AG10803 (cell line): Measurements from ENCODE around the gene RAPGEF6.

Experiments used
- DNase-seq: peaks from one replicate; pipeline ENCODE4 v3.0.0; 2010; ENCODE audit warnings: low read depth
- H3K4me3 ChIP-seq: 2 replicates; pipeline ENCODE4 v1.5.1; 2011; ENCODE audit warnings: mild to moderate bottlenecking, low read length, control low read depth
- TF ChIP-seq, protein P1 (sequence below): conservative IDR thresholded peaks from 2 replicates; pipeline ENCODE4 v1.5.1; 2011; ENCODE audit warnings: mild to moderate bottlenecking, low read length, control low read depth, inconsistent platforms

The RAPGEF6 gene

DNA sequence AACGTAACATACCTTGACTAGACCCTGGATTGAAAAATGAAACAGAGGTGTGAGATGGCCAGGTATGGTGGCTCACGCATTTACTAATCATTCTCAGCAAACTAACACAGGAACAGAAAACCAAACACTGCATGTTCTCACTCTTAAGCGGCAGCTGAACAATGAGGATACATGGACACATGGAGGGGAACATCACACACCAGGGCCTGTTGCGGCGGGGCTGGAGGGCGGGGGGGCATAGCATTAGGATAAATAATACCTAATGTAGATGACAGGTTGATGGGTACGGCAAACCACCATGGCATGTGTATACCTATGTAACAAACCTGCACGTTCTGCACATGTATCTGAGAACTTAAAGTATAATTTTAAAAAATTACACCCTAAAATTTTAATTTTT, 15.9 kb downstream of the RAPGEF6 start:
- H3K4me3 ChIP-seq = no peak overlapping the region
- TF ChIP-seq, protein P1, sequence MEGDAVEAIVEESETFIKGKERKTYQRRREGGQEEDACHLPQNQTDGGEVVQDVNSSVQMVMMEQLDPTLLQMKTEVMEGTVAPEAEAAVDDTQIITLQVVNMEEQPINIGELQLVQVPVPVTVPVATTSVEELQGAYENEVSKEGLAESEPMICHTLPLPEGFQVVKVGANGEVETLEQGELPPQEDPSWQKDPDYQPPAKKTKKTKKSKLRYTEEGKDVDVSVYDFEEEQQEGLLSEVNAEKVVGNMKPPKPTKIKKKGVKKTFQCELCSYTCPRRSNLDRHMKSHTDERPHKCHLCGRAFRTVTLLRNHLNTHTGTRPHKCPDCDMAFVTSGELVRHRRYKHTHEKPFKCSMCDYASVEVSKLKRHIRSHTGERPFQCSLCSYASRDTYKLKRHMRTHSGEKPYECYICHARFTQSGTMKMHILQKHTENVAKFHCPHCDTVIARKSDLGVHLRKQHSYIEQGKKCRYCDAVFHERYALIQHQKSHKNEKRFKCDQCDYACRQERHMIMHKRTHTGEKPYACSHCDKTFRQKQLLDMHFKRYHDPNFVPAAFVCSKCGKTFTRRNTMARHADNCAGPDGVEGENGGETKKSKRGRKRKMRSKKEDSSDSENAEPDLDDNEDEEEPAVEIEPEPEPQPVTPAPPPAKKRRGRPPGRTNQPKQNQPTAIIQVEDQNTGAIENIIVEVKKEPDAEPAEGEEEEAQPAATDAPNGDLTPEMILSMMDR = no peak
- no peak for DNase-seq

DNA sequence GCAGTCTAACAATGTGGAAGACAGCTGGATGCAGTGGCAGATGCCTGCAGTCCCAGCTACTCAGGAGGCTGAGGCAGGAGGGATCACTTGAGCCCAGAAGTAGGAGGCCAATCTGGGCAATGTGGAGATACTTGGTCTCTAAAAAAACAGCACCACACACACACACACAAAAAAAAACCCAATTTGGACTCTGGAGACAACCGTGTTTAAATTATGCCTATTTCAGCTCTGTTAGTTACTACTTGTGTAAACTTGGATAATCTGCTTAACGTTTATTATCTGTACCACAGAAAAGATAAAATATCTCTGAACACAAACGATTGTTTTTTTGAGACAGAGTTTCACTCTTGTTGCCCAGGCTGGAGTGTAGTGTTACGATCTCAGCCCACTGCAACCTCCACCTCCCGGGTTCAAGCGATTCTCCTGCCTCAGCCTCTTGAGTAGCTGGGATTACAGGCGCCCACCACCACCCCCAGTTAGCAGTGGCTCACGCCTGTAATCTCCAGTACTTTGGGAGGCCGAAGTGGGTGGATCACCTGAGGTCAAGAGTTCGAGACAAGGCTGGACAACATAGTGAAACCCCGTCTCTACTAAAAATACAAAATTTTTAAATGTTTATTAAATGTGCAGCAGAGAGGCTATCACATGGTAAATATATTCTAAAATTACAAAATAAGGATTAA, 17.7 kb downstream of the RAPGEF6 start:
- no peak overlapping the region for H3K4me3 ChIP-seq
- TF ChIP-seq, protein P1 = no peak
- DNase-seq = no peak

DNA sequence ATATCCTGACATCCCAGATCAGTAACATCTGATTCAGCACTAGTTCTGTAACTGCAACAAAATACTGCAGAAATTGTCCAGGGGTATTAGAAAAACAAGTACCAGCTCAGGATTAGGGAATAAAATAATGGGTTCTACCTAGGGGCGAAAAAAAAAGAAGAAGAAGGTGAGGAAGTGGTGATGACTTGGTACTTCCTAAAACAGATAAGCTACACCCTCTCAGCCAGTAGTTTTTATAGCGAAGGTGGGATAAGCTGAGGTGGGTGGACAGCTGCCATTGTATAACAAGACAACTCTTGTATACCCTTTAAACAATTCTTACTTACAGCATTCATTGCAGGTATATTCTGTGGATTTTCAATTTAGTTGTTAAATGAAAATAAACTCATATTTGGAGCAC, 19.1 kb downstream of the RAPGEF6 start:
- no peak for DNase-seq
- no peak overlapping the region for H3K4me3 ChIP-seq
- TF ChIP-seq, protein P1 = no peak

DNA sequence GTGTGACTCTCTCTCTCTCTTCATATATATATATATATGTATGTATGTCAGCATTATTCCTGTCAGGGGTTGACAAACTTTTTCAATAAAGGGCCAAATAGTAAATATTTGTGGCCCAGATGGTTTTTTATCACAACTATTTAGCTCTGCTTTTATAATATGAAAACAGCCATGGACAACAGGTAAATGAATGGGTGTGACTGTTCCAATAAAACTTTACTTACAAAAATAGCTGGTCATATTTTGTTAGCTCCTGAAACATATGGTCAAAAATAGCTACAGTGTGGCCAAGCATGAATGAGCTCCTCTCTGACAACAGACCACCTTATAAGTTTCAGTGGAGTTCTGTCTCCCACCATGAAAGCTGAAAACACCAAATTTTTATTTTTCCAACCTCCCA, 21.6 kb downstream of the RAPGEF6 start:
- DNase-seq = no peak
- TF ChIP-seq, protein P1 = no peak
- H3K4me3 ChIP-seq = no peak overlapping the region

DNA sequence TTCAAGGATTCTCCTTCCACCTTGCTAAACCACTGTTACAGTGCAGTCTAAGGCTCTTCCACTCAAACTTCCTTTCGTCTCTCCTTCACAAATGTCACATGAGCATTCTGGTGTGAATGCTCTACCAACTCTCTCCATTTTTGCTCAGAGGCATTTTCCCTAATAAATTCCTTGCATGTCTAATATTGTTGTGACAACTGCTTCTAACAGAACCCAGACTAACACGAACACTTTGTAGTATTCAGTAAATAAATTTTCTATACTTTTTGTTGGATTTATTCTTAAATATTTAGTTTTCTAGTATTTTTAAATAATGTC, 24.0 kb downstream of the RAPGEF6 start:
- TF ChIP-seq, protein P1 = no peak
- no peak overlapping the region for H3K4me3 ChIP-seq
- no peak for DNase-seq

DNA sequence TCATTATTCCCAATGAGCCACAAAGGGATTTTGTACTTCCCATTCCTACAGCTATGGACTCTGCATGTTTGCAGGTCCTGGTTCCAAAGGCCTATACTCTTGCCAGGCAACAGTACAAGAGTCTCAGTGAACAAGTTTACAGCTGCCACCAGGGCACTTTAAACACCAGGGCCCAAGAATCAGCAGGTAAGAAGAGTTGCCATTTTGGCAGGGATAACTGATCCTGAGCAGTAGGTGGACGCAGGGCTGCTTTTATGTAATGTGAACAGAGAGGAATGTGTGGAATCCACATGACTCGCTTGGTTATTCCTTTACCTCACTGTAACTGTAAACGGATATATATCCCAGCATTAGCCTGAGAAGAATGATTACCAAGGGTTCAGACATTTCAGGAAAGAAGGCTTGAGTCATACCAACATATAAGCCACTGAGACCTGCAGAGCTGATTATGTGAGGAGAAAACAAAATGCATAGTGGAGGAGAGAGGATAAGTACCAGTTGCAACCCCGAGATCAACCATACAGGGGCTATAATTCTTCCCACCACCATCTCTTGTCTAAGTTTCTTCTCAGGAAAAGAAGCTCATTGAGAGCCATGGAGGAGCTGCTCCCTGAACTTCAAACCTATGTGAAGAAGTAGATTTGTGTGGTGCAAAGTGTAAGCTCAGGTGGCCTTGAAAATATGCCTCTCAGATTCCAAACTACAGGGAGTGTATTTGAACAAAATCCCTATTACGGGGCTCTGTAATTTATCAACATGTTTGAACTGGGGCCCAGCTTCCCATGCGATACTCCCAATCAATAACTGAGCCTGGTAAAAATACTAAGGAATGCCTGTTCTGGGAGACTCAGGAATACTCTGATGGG, 24.6 kb downstream of the RAPGEF6 start:
- peak; percentile 75 for DNase-seq

More for the DNA sequence above, 24.6 kb downstream of the RAPGEF6 start:
- no peak overlapping the region for H3K4me3 ChIP-seq
- TF ChIP-seq, protein P1 = no peak; the same call in 1 of the 2 replicates
